H1 (cell line): ENCODE results near the gene MRPS10. TPM values are rescaled to one million over a fixed set of nuclear protein-coding genes. Genes with fewer than 3 reads are reported as not detected.

Experiments used
- CTCF ChIA-PET: fragments of 300-600 bp; sonication (Branson Sonifier 250); formaldehyde crosslinking; loops from one replicate; lab custom pipeline; 2021; ENCODE audit not compliant: partially characterized antibody; lab: Charles Lee
- POLR2A ChIA-PET: fragments of 300-600 bp; sonication (Branson Sonifier 250); formaldehyde crosslinking; loops from one replicate; lab custom pipeline; 2021; ENCODE audit warnings: inconsistent platforms; ENCODE audit not compliant: partially characterized antibody; lab: Charles Lee
- DNase-seq, 2 experiments: peaks; one replicate each; pipeline versions ENCODE4 v3.0.0 to v3.0.0-alpha.2; 2010 to 2022; ENCODE audit warnings: low spot score in 2 of 2, low read depth in 1 of 2, mixed read lengths in 1 of 2
- FAIRE-seq: peaks from 2 replicates; lab custom pipeline; 2011; peaks lifted over from hg19 to GRCh38; lab: Jason Lieb, UNC
- H2AFZ ChIP-seq: 2 replicates; pipeline ENCODE4 v1.8.1; 2012; ENCODE audit warnings: low read length, inconsistent platforms
- H2AK5ac ChIP-seq: 2 replicates; pipeline ENCODE4 v1.6.1; 2013; ENCODE audit warnings: low read depth, low read length
- H2BK120ac ChIP-seq: replicated peaks from 2 replicates; pipeline ENCODE3; 2013; ENCODE audit warnings: low read depth, low read length, inconsistent platforms
- H2BK12ac ChIP-seq: 2 replicates; pipeline ENCODE4 v1.6.1; 2013; ENCODE audit warnings: low read depth, low read length
- H2BK15ac ChIP-seq: 2 replicates; pipeline ENCODE4 v1.6.1; 2013; ENCODE audit warnings: low read length
- H2BK20ac ChIP-seq: 2 replicates; pipeline ENCODE4 v1.6.1; 2013; ENCODE audit warnings: low read length
- H2BK5ac ChIP-seq: 2 replicates; pipeline ENCODE4 v1.6.1; 2013; ENCODE audit warnings: low read depth, low read length
- H3K14ac ChIP-seq: 2 replicates; pipeline ENCODE4 v1.6.1; 2013; ENCODE audit warnings: inconsistent platforms; ENCODE audit not compliant: insufficient read length
- H3K18ac ChIP-seq: 2 replicates; pipeline ENCODE4 v1.6.1; 2013; ENCODE audit warnings: low read length; ENCODE audit errors: extremely low read depth
- H3K23ac ChIP-seq: 2 replicates; pipeline ENCODE4 v1.6.1; 2013; ENCODE audit warnings: inconsistent platforms; ENCODE audit not compliant: insufficient read length
- H3K23me2 ChIP-seq: 2 replicates; pipeline ENCODE4 v1.6.1; 2013; ENCODE audit warnings: low read depth, low read length
- H3K27ac ChIP-seq: 2 replicates; pipeline ENCODE4 v1.6.1; 2011; ENCODE audit warnings: low read depth, low read length, inconsistent platforms
- H3K27me3 ChIP-seq, 4 experiments: replicated peaks in 1 of 4; 1 replicate in 1 of 4; 2 replicates in 3 of 4; pipeline versions ENCODE4 v1.6.1 to v1.8.1; 2011 to 2013; ENCODE audit warnings: low read length in 3 of 4, mild to moderate bottlenecking in 3 of 4, inconsistent platforms in 2 of 4, mixed read lengths in 2 of 4, moderate library complexity in 1 of 4; ENCODE audit not compliant: control insufficient read depth in 3 of 4, insufficient read depth in 3 of 4; ENCODE audit errors: extremely low read depth in 1 of 4
- H3K36me3 ChIP-seq, 4 experiments: 2 replicates each; pipeline versions ENCODE4 v1.6.1 to v1.8.1; 2011 to 2013; ENCODE audit warnings: mild to moderate bottlenecking in 4 of 4, low read length in 3 of 4, moderate library complexity in 2 of 4, control low read depth in 1 of 4, inconsistent platforms in 1 of 4; ENCODE audit not compliant: insufficient read depth in 4 of 4, control insufficient read depth in 2 of 4
- H3K4ac ChIP-seq: replicated peaks from 2 replicates; pipeline ENCODE3; 2013; ENCODE audit warnings: low read length, low read depth, mixed read lengths, inconsistent platforms; ENCODE audit not compliant: insufficient read length
- H3K4me1 ChIP-seq, 4 experiments: replicated peaks in 1 of 4; 1 replicate in 1 of 4; 2 replicates in 3 of 4; pipeline versions ENCODE4 v1.6.1 to v1.8.1; 2011 to 2013; ENCODE audit warnings: low read length in 3 of 4, inconsistent platforms in 2 of 4, mixed read lengths in 1 of 4; ENCODE audit not compliant: insufficient read depth in 4 of 4, control insufficient read depth in 3 of 4
- H3K4me2 ChIP-seq, 2 experiments: 2 replicates each; pipeline versions ENCODE4 v1.6.1 to v1.8.1; 2011 to 2013; ENCODE audit warnings: low read depth in 2 of 2, low read length in 2 of 2, control low read depth in 1 of 2, inconsistent platforms in 1 of 2, mild to moderate bottlenecking in 1 of 2; ENCODE audit not compliant: insufficient read depth in 1 of 2
- H3K4me3 ChIP-seq, 4 experiments: fragments of 200-600, 300-600 bp in 1 of 4; sonication (generic), shearing (Covaris generic), sonication (Bioruptor Twin) in 1 of 4; 2 replicates each; pipeline versions ENCODE4 v1.5.1 to v1.8.1; 2011 to 2016; ENCODE audit warnings: low read length in 4 of 4, low read depth in 3 of 4, control low read depth in 2 of 4, inconsistent platforms in 2 of 4, mild to moderate bottlenecking in 2 of 4, mixed read lengths in 1 of 4, moderate library complexity in 1 of 4; ENCODE audit not compliant: insufficient read depth in 2 of 4; ENCODE audit errors: extremely low read depth in 1 of 4
- H3K56ac ChIP-seq: replicated peaks from 2 replicates; pipeline ENCODE3; 2013; ENCODE audit warnings: low read depth, mild to moderate bottlenecking, mixed read lengths, low read length, inconsistent platforms; ENCODE audit not compliant: insufficient read length
- H3K79me1 ChIP-seq: 2 replicates; pipeline ENCODE4 v1.6.1; 2013; ENCODE audit warnings: low read depth, low read length, control low read depth
- H3K79me2 ChIP-seq, 2 experiments: 2 replicates each; pipeline versions ENCODE4 v1.6.1 to v1.8.1; 2012 to 2013; ENCODE audit warnings: low read length in 2 of 2, mild to moderate bottlenecking in 2 of 2, inconsistent platforms in 1 of 2; ENCODE audit not compliant: insufficient read depth in 2 of 2, control insufficient read depth in 1 of 2
- H3K9ac ChIP-seq, 4 experiments: replicated peaks in 1 of 4; 1 replicate in 1 of 4; 2 replicates in 3 of 4; pipeline versions ENCODE4 v1.6.1 to v1.8.1; 2011 to 2013; ENCODE audit warnings: low read depth in 3 of 4, low read length in 3 of 4, control low read depth in 2 of 4, mild to moderate bottlenecking in 2 of 4, moderate library complexity in 2 of 4, inconsistent platforms in 1 of 4; ENCODE audit errors: extremely low read depth in 1 of 4
- H3K9me3 ChIP-seq, 2 experiments: 2 replicates each; pipeline versions ENCODE4 v1.6.1 to v1.8.1; 2012 to 2013; ENCODE audit warnings: mild to moderate bottlenecking in 2 of 2, moderate library complexity in 2 of 2, control low read depth in 1 of 2, inconsistent platforms in 1 of 2, low read depth in 1 of 2, low read length in 1 of 2, mixed read lengths in 1 of 2; ENCODE audit not compliant: insufficient read depth in 2 of 2
- H4K20me1 ChIP-seq, 2 experiments: replicated peaks in 1 of 2; 2 replicates each; pipeline versions ENCODE3 to v1.8.1; 2011 to 2013; ENCODE audit warnings: inconsistent platforms in 2 of 2, low read length in 2 of 2, mild to moderate bottlenecking in 1 of 2; ENCODE audit not compliant: insufficient read depth in 2 of 2, control insufficient read depth in 1 of 2
- H4K5ac ChIP-seq: 2 replicates; pipeline ENCODE4 v1.6.1; 2013; ENCODE audit warnings: low read length, low read depth, mixed read lengths, inconsistent platforms; ENCODE audit not compliant: insufficient read length
- H4K8ac ChIP-seq: 2 replicates; pipeline ENCODE4 v1.8.0; 2013; ENCODE audit warnings: mild to moderate bottlenecking, moderate library complexity, low read length, inconsistent platforms; ENCODE audit not compliant: insufficient read depth; ENCODE audit errors: extremely low read depth
- H4K91ac ChIP-seq: replicated peaks from 2 replicates; pipeline ENCODE3; 2013; ENCODE audit warnings: low read length, mixed read lengths, inconsistent platforms; ENCODE audit not compliant: insufficient read length
- CBX8 ChIP-seq: fragments of 300-800, 300-1000 bp; sonication (generic); IDR thresholded peaks from 2 replicates; pipeline ENCODE4 v1.7.1; 2016; ENCODE audit warnings: low read depth, low read length, borderline replicate concordance
- CHD1 ChIP-seq: IDR thresholded peaks from 2 replicates; pipeline ENCODE4 v1.6.1; 2012; ENCODE audit warnings: low read depth, low read length, improper control_type of control experiment
- HDAC2 ChIP-seq, 2 experiments: fragments of 300-600 bp in 1 of 2; sonication (generic) in 1 of 2; IDR thresholded peaks; 2 replicates each; pipeline ENCODE4 v1.6.1; 2011 to 2012; ENCODE audit warnings: low read depth in 2 of 2, low read length in 2 of 2, mild to moderate bottlenecking in 2 of 2, moderate library complexity in 2 of 2, borderline replicate concordance in 1 of 2, inconsistent platforms in 1 of 2
- HDAC6 ChIP-seq: IDR thresholded peaks from one replicate; pipeline ENCODE4 v1.7.1; 2012; ENCODE audit warnings: low read depth, mild to moderate bottlenecking, inconsistent platforms, low read length, moderate library complexity
- JUN ChIP-seq: IDR thresholded peaks from 2 replicates; pipeline ENCODE4 v1.6.1; 2011; ENCODE audit warnings: low read depth, mild to moderate bottlenecking, improper control_type of control experiment, low read length
- RAD21 ChIP-seq, 2 experiments: IDR thresholded peaks in 1 of 2; conservative IDR thresholded peaks in 1 of 2; 2 replicates each; pipeline ENCODE4 v1.6.1; 2011; ENCODE audit warnings: low read depth in 2 of 2, low read length in 2 of 2, improper control_type of control experiment in 1 of 2, inconsistent platforms in 1 of 2, mild to moderate bottlenecking in 1 of 2, moderate library complexity in 1 of 2
- SAP30 ChIP-seq: fragments of 300-600 bp; sonication (generic); IDR thresholded peaks from 2 replicates; pipeline ENCODE4 v1.7.1; 2012; ENCODE audit warnings: low read length, moderate library complexity, mild to moderate bottlenecking, inconsistent platforms; ENCODE audit not compliant: insufficient read depth, insufficient replicate concordance
- TAF1 ChIP-seq: IDR thresholded peaks from 2 replicates; pipeline ENCODE4 v1.6.1; 2011; ENCODE audit warnings: mild to moderate bottlenecking, low read depth, low read length
- TEAD4 ChIP-seq: IDR thresholded peaks from 2 replicates; pipeline ENCODE4 v1.6.1; 2012; ENCODE audit warnings: low read depth, low read length, inconsistent platforms, mixed read lengths
- WGBS, 2 experiments: shearing (Covaris generic) in 1 of 2; methylation state at CpG; one replicate each; pipeline versions ENCODE4 v1.1.6 to v1.1.7; 2013 to 2015; ENCODE audit warnings: low lambda C conversion rate in 2 of 2, mixed read lengths in 2 of 2, inconsistent platforms in 1 of 2, low coverage in 1 of 2, missing lambda C conversion rate in 1 of 2; ENCODE audit not compliant: insufficient replicate concordance in 2 of 2, insufficient coverage in 1 of 2, insufficient read length in 1 of 2; ENCODE audit errors: extremely low coverage in 1 of 2, missing lambda C conversion rate in 1 of 2; 5-methylcytosine and 5-hydroxymethylcytosine counted together
- polyA plus RNA-seq, 7 experiments: library from polyadenylated mRNA; depleted of rRNA in 3 of 7; stranded (reverse) in 5 of 7; unstranded in 2 of 7; fragments of >200 nt in 5 of 7; fragments of 200-250 nt in 2 of 7; gene quantifications; 1 replicate in 5 of 7; 2 replicates in 1 of 7; 4 replicates in 1 of 7; pipeline versions ENCODE4 v1.2.1 to v1.2.3, GENCODE V29; 2011 to 2013; ENCODE audit warnings: missing spikeins in 2 of 7, mixed read lengths in 2 of 7
- total RNA-seq: library from RNA; stranded (reverse); fragmentation: NEBNext Ultra II Directional; extraction: Animal tissue kit (Norgen Biotek cat#: 25700); gene quantifications from 2 replicates; pipeline ENCODE4 v1.2.1, GENCODE V29; 2021
- TF ChIP-seq, protein P1 (sequence below): IDR thresholded peaks from 2 replicates; pipeline ENCODE4 v1.6.1; 2012; ENCODE audit warnings: low read length, inconsistent platforms

MRPS10 gene
- total and polyA plus RNA-seq, 2 of the 8 experiments (the other 6 are each of a cell fraction or from before 2014, with no cell fraction given), result 20.5 to 33.6 TPM

DNA sequence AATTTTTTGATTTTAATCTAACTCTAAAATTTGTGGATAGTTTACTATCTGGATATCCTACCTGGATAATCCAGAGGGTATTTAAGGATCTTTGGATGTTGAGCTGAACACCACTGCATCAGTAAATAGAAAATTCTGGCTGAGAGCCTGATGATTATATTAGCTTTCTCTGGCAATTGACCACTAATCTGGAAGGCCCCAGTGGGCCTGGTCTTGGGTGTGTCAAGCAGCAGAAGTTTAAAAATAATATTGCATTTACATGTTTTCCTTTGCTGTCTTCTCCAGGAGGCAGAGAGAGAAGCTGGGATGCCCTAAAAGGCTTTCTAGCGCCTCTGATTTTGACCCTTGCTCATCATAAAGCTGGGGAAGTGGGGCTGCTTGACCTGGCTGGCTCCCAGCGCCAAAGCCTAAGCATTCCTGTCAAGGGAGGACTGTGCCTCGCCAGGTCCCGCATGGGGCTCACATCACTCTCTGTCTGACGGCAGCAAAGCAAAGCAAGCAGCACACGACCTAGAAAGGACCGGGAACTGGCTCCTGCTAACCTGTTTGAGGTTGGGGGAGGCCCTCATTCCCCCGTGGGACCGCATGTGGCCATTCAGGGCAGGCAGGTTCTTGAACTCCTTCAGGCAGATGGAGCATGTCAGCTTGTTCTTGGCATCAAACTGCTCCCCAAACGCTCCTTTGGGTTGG lies 46.6 kb upstream of the MRPS10 start:
- Histone ChIP-seq H3K56ac (no peak overlapping the region), H4K5ac (no peak overlapping the region), H3K4me3 (no peak overlapping the region), H2BK12ac (no peak overlapping the region), H4K8ac (no peak overlapping the region), H2AFZ (no peak overlapping the region), H4K91ac (no peak overlapping the region), H3K36me3 (peaks cover 2 to 13% (median 5%) of the 10 kb centered on the region in 4 experiments; a peak in 4 of 8 replicates), H3K4me1 (peaks cover 0 to 6% (median 4%) of the 10 kb centered on the region in 4 experiments; a peak in 5 of 7 replicates), H3K23me2 (no peaks in the 10 kb centered on the region), H2AK5ac (no peak overlapping the region), H3K79me2 (no peaks in the 10 kb centered on the region), H2BK15ac (no peak overlapping the region), H2BK20ac (no peak overlapping the region), H3K23ac (no peak overlapping the region), H3K4me2 (no peak overlapping the region), H3K4ac (no peak overlapping the region), H3K14ac (no peak overlapping the region), H2BK120ac (no peak overlapping the region), H3K27ac (no peak overlapping the region), H3K79me1 (no peaks in the 10 kb centered on the region; the same call in 1 of the 2 replicates), H2BK5ac (no peak overlapping the region), H3K18ac (no peak overlapping the region), H3K27me3 (no peaks in the 10 kb centered on the region), H3K9me3 (no peaks in the 10 kb centered on the region), H4K20me1 (peaks cover 0 to 1% of the 10 kb centered on the region in 2 experiments), H3K9ac (no peak overlapping the region; a peak in 1 of 7 replicates)
- ChIA-PET CTCF (interaction anchor here (1.1 to 4.7 kb wide), 7 partner anchors 13 to 299 kb away, joined by 3 to 23 read pairs (median 4); partner anchors contain the start of gene UBR2), POLR2A (interaction anchor here (1.3 kb wide), 1 partner anchor 13 kb away, joined by 4 read pairs; no protein-coding TSS in a partner anchor)
- FAIRE-seq, result no peak
- WGBS, 2 experiments, result 85% methylated on average over 10 of the region's 10 CpGs; no CpG with 5 or more reads in 1 of the 2 experiments
- DNase-seq, result no peak
- TF ChIP-seq, protein P1, sequence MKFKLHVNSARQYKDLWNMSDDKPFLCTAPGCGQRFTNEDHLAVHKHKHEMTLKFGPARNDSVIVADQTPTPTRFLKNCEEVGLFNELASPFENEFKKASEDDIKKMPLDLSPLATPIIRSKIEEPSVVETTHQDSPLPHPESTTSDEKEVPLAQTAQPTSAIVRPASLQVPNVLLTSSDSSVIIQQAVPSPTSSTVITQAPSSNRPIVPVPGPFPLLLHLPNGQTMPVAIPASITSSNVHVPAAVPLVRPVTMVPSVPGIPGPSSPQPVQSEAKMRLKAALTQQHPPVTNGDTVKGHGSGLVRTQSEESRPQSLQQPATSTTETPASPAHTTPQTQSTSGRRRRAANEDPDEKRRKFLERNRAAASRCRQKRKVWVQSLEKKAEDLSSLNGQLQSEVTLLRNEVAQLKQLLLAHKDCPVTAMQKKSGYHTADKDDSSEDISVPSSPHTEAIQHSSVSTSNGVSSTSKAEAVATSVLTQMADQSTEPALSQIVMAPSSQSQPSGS, result no peak
- TF ChIP-seq JUN (no peak), TEAD4 (no peak), TAF1 (no peak), SAP30 (no peak), RAD21 (IDR thresholded peaks at IDR 0.05 in 1 of 2, conservative IDR thresholded peaks at IDR 0.05 in 1 of 2; ENCODE audit: low read depth in 2 of 2, low read length in 2 of 2) (no peak), CBX8 (no peak), HDAC6 (no peak), CHD1 (no peak), HDAC2 (IDR thresholded peaks at IDR 0.05; ENCODE audit: borderline replicate concordance in 1 of 2, low read depth in 2 of 2, low read length in 2 of 2) (no peak)
